Measurements from ENCODE around the gene ENOX1.

ENOX1 gene

GRCh38 chr13:43414111-43414510, 372.7 kb downstream of the ENOX1 start:
- H3K4me3 Mint-ChIP-seq: no peak overlapping the region
- no peaks in the 10 kb centered on the region for H3K9me3 Mint-ChIP-seq
- no peaks in the 10 kb centered on the region for H3K36me3 Mint-ChIP-seq (ENCODE audit: low read depth)
- H3K27ac Mint-ChIP-seq: no peak overlapping the region
- H3K4me1 Mint-ChIP-seq (ENCODE audit: low read depth): no peaks in the 10 kb centered on the region
- DNase-seq: no peak
- H3K27me3 Mint-ChIP-seq: no peaks in the 10 kb centered on the region

- H3K9me3 Mint-ChIP-seq: no peaks in the 10 kb centered on the region
- no peak overlapping the region for H3K27ac Mint-ChIP-seq
- no peak for DNase-seq
- no peaks in the 10 kb centered on the region for H3K36me3 Mint-ChIP-seq (ENCODE audit: low read depth)
- H3K4me1 Mint-ChIP-seq (ENCODE audit: low read depth): no peaks in the 10 kb centered on the region
- no peak overlapping the region for H3K4me3 Mint-ChIP-seq
- peaks cover 9% of the 10 kb centered on the region for H3K27me3 Mint-ChIP-seq
Measured at GRCh38 chr13:43411741-43412140, 375.0 kb downstream of the ENOX1 start.

GRCh38 chr13:43411211-43411610, 375.6 kb downstream of the ENOX1 start:
- DNase-seq: no peak
- no peaks in the 10 kb centered on the region for H3K4me1 Mint-ChIP-seq (ENCODE audit: low read depth)
- H3K36me3 Mint-ChIP-seq (ENCODE audit: low read depth): no peaks in the 10 kb centered on the region
- H3K27me3 Mint-ChIP-seq: peaks cover 9% of the 10 kb centered on the region
- H3K9me3 Mint-ChIP-seq: no peaks in the 10 kb centered on the region
- no peak overlapping the region for H3K4me3 Mint-ChIP-seq
- H3K27ac Mint-ChIP-seq: no peak overlapping the region

GRCh38 chr13:43408274-43408673, 378.5 kb downstream of the ENOX1 start:
- H3K27me3 Mint-ChIP-seq: peaks cover 9% of the 10 kb centered on the region
- no peaks in the 10 kb centered on the region for H3K36me3 Mint-ChIP-seq (ENCODE audit: low read depth)
- H3K9me3 Mint-ChIP-seq: no peaks in the 10 kb centered on the region
- no peaks in the 10 kb centered on the region for H3K4me1 Mint-ChIP-seq (ENCODE audit: low read depth)
- no peak for DNase-seq
- H3K27ac Mint-ChIP-seq: no peak overlapping the region
- no peak overlapping the region for H3K4me3 Mint-ChIP-seq

- Mint-ChIP-seq H3K9me3 (no peaks in the 10 kb centered on the region), H3K27me3 (peaks cover 12% of the 10 kb centered on the region), H3K4me1 (ENCODE audit: low read depth) (no peaks in the 10 kb centered on the region), H3K36me3 (ENCODE audit: low read depth) (no peaks in the 10 kb centered on the region), H3K4me3 (no peak overlapping the region), H3K27ac (no peak overlapping the region)
- no peak for DNase-seq
Measured at GRCh38 chr13:43407023-43407581, 379.7 kb downstream of the ENOX1 start.

GRCh38 chr13:43405457-43405856, 381.3 kb downstream of the ENOX1 start:
- Mint-ChIP-seq H3K36me3 (ENCODE audit: low read depth) (no peaks in the 10 kb centered on the region), H3K27me3 (peaks cover 18% of the 10 kb centered on the region), H3K4me3 (no peak overlapping the region), H3K4me1 (ENCODE audit: low read depth) (no peaks in the 10 kb centered on the region), H3K27ac (no peak overlapping the region), H3K9me3 (no peaks in the 10 kb centered on the region)
- no peak for DNase-seq

- Mint-ChIP-seq H3K4me1 (ENCODE audit: low read depth) (no peaks in the 10 kb centered on the region), H3K4me3 (no peak overlapping the region), H3K27me3 (peaks cover 23% of the 10 kb centered on the region), H3K27ac (no peak overlapping the region), H3K9me3 (no peaks in the 10 kb centered on the region), H3K36me3 (ENCODE audit: low read depth) (no peaks in the 10 kb centered on the region)
- no peak for DNase-seq
Measured at GRCh38 chr13:43402380-43402779, 384.4 kb downstream of the ENOX1 start.

GRCh38 chr13:43401361-43401760, 385.4 kb downstream of the ENOX1 start:
- peaks cover 21% of the 10 kb centered on the region for H3K27me3 Mint-ChIP-seq
- no peaks in the 10 kb centered on the region for H3K4me1 Mint-ChIP-seq (ENCODE audit: low read depth)
- no peak overlapping the region for H3K27ac Mint-ChIP-seq
- DNase-seq: no peak
- no peaks in the 10 kb centered on the region for H3K9me3 Mint-ChIP-seq
- no peaks in the 10 kb centered on the region for H3K36me3 Mint-ChIP-seq (ENCODE audit: low read depth)
- no peak overlapping the region for H3K4me3 Mint-ChIP-seq

GRCh38 chr13:43397111-43397510, 389.7 kb downstream of the ENOX1 start:
- H3K27ac Mint-ChIP-seq: no peak overlapping the region
- no peaks in the 10 kb centered on the region for H3K36me3 Mint-ChIP-seq (ENCODE audit: low read depth)
- H3K27me3 Mint-ChIP-seq: peaks cover 19% of the 10 kb centered on the region
- no peaks in the 10 kb centered on the region for H3K4me1 Mint-ChIP-seq (ENCODE audit: low read depth)
- no peak overlapping the region for H3K4me3 Mint-ChIP-seq
- no peaks in the 10 kb centered on the region for H3K9me3 Mint-ChIP-seq
- no peak for DNase-seq

GRCh38 chr13:43391036-43391435, 395.7 kb downstream of the ENOX1 start:
- no peak for DNase-seq
- H3K4me3 Mint-ChIP-seq: no peak overlapping the region
- H3K4me1 Mint-ChIP-seq (ENCODE audit: low read depth): no peaks in the 10 kb centered on the region
- no peak overlapping the region for H3K27ac Mint-ChIP-seq
- no peaks in the 10 kb centered on the region for H3K9me3 Mint-ChIP-seq
- H3K36me3 Mint-ChIP-seq (ENCODE audit: low read depth): no peaks in the 10 kb centered on the region
- peaks cover 3% of the 10 kb centered on the region for H3K27me3 Mint-ChIP-seq

GRCh38 chr13:43390619-43391018, 396.2 kb downstream of the ENOX1 start:
- no peak overlapping the region for H3K27ac Mint-ChIP-seq
- H3K4me3 Mint-ChIP-seq: no peak overlapping the region

GRCh38 chr13:43389983-43390382, 396.8 kb downstream of the ENOX1 start:
- H3K9me3 Mint-ChIP-seq: no peaks in the 10 kb centered on the region
- no peak overlapping the region for H3K27ac Mint-ChIP-seq
- peaks cover 3% of the 10 kb centered on the region for H3K27me3 Mint-ChIP-seq
- no peaks in the 10 kb centered on the region for H3K4me1 Mint-ChIP-seq (ENCODE audit: low read depth)
- no peak for DNase-seq
- H3K4me3 Mint-ChIP-seq: no peak overlapping the region
- no peaks in the 10 kb centered on the region for H3K36me3 Mint-ChIP-seq (ENCODE audit: low read depth)

More at GRCh38 chr13:43390619-43391018, 396.2 kb downstream of the ENOX1 start:
- Mint-ChIP-seq H3K27me3 (peaks cover 3% of the 10 kb centered on the region), H3K4me1 (ENCODE audit: low read depth) (no peaks in the 10 kb centered on the region), H3K9me3 (no peaks in the 10 kb centered on the region), H3K36me3 (ENCODE audit: low read depth) (no peaks in the 10 kb centered on the region)
- DNase-seq: no peak

- no peaks in the 10 kb centered on the region for H3K4me1 Mint-ChIP-seq (ENCODE audit: low read depth)
- no peak for DNase-seq
- H3K4me3 Mint-ChIP-seq: no peak overlapping the region
- no peaks in the 10 kb centered on the region for H3K9me3 Mint-ChIP-seq
- peaks cover 3% of the 10 kb centered on the region for H3K27me3 Mint-ChIP-seq
- H3K36me3 Mint-ChIP-seq (ENCODE audit: low read depth): no peaks in the 10 kb centered on the region
- H3K27ac Mint-ChIP-seq: no peak overlapping the region
Measured at GRCh38 chr13:43389573-43389972, 397.2 kb downstream of the ENOX1 start.

- H3K27me3 Mint-ChIP-seq: peaks cover 3% of the 10 kb centered on the region
- H3K27ac Mint-ChIP-seq: no peak overlapping the region
- no peaks in the 10 kb centered on the region for H3K36me3 Mint-ChIP-seq (ENCODE audit: low read depth)
- DNase-seq: no peak
- no peaks in the 10 kb centered on the region for H3K4me1 Mint-ChIP-seq (ENCODE audit: low read depth)
- H3K4me3 Mint-ChIP-seq: no peak overlapping the region
- H3K9me3 Mint-ChIP-seq: no peaks in the 10 kb centered on the region
Measured at GRCh38 chr13:43388282-43389034, 398.3 kb downstream of the ENOX1 start.

- DNase-seq: no peak
- Mint-ChIP-seq H3K36me3 (ENCODE audit: low read depth) (no peaks in the 10 kb centered on the region), H3K4me3 (no peak overlapping the region), H3K27ac (no peak overlapping the region), H3K27me3 (peaks cover 3% of the 10 kb centered on the region), H3K9me3 (no peaks in the 10 kb centered on the region), H3K4me1 (ENCODE audit: low read depth) (no peaks in the 10 kb centered on the region)
Measured at GRCh38 chr13:43387880-43388279, 398.9 kb downstream of the ENOX1 start.

Measured in activated T-cell treated with anti-CD3 and anti-CD28 coated beads, Interleukin-2, amount 50 U/mL, for 24 hours (primary cell).